Measurements from ENCODE around the gene PCBP3.
"Not testable (repeated sequence)": the region's sequence is repeated elsewhere in the genome, so short reads cannot be mapped to it uniquely, and the experiment has no call there.

PCBP3 gene

GRCh38 chr21:45611939-45612664 is 31.4 kb upstream of the PCBP3 start:
- no peak overlapping the region for H3K27ac ChIP-seq (replicated peaks)
- H3K27me3 ChIP-seq (ENCODE audit: insufficient read depth, poor library complexity, severe bottlenecking), result no peaks in the 10 kb centered on the region
- TF ChIP-seq CTCF (IDR thresholded peaks at IDR 0.05; ENCODE audit: insufficient read depth, low read length) (no peak), REST (IDR thresholded peaks at IDR 0.05; ENCODE audit: insufficient replicate concordance, low read depth) (no peak), POLR2AphosphoS5 (IDR thresholded peaks at IDR 0.05; ENCODE audit: low read depth) (no peak), GABPA (IDR thresholded peaks at IDR 0.05; ENCODE audit: low read depth) (no peak), SPI1 (IDR thresholded peaks at IDR 0.05; ENCODE audit: borderline replicate concordance, low read depth) (no peak)
- no peak overlapping the region for H3K4me3 ChIP-seq (replicated peaks; ENCODE audit: insufficient read depth, low read length)
- DNase-seq (ENCODE audit: low read depth in 1 of 2, low spot score in 1 of 2), result no peak

GRCh38 chr21:45612665-45613019 is 30.9 kb upstream of the PCBP3 start:
- H3K27ac ChIP-seq (replicated peaks); DNase-seq (ENCODE audit: low read depth in 1 of 2, low spot score in 1 of 2); H3K4me3 ChIP-seq (replicated peaks; ENCODE audit: insufficient read depth, low read length); H3K27me3 ChIP-seq (ENCODE audit: insufficient read depth, poor library complexity, severe bottlenecking): not testable (repeated sequence)

- DNase-seq (ENCODE audit: low read depth in 1 of 2, low spot score in 1 of 2), result no peak
- no peak overlapping the region for H3K4me3 ChIP-seq (replicated peaks; ENCODE audit: insufficient read depth, low read length)
- H3K27me3 ChIP-seq (ENCODE audit: insufficient read depth, poor library complexity, severe bottlenecking), result no peaks in the 10 kb centered on the region
- TF ChIP-seq POLR2AphosphoS5 (IDR thresholded peaks at IDR 0.05; ENCODE audit: low read depth) (no peak), GABPA (IDR thresholded peaks at IDR 0.05; ENCODE audit: low read depth) (no peak), SPI1 (IDR thresholded peaks at IDR 0.05; ENCODE audit: borderline replicate concordance, low read depth) (no peak), REST (IDR thresholded peaks at IDR 0.05; ENCODE audit: insufficient replicate concordance, low read depth) (no peak), CTCF (IDR thresholded peaks at IDR 0.05; ENCODE audit: insufficient read depth, low read length) (no peak)
- H3K27ac ChIP-seq (replicated peaks), result no peak overlapping the region
These were observed 30.1 kb upstream of the PCBP3 start for GRCh38 chr21:45613396-45613795.

- TF ChIP-seq CTCF (IDR thresholded peaks at IDR 0.05; ENCODE audit: insufficient read depth, low read length) (no peak), SPI1 (IDR thresholded peaks at IDR 0.05; ENCODE audit: borderline replicate concordance, low read depth) (no peak), REST (IDR thresholded peaks at IDR 0.05; ENCODE audit: insufficient replicate concordance, low read depth) (no peak), POLR2AphosphoS5 (IDR thresholded peaks at IDR 0.05; ENCODE audit: low read depth) (no peak), GABPA (IDR thresholded peaks at IDR 0.05; ENCODE audit: low read depth) (no peak)
- H3K27me3 ChIP-seq (ENCODE audit: insufficient read depth, poor library complexity, severe bottlenecking), result no peaks in the 10 kb centered on the region
- no peak for DNase-seq (ENCODE audit: low read depth in 1 of 2, low spot score in 1 of 2)
These were observed 29.6 kb upstream of the PCBP3 start for GRCh38 chr21:45613881-45614280.

More at GRCh38 chr21:45613881-45614280, 29.6 kb upstream of the PCBP3 start:
- no peak overlapping the region for H3K4me3 ChIP-seq (replicated peaks; ENCODE audit: insufficient read depth, low read length)
- H3K27ac ChIP-seq (replicated peaks), result no peak overlapping the region
